Camera-type eye (tissue), 1 donor: ENCODE measurements around the gene SYPL2. TPM values are rescaled to one million over a fixed set of nuclear protein-coding genes. Genes with fewer than 3 reads are reported as not detected.

Experiments used
- total RNA-seq: library from RNA; depleted of rRNA; stranded (reverse); fragments of >200 nt; gene quantifications from one replicate; pipeline ENCODE4 v1.2.3, GENCODE V29; 2014

SYPL2 gene
- 5.3 TPM for total RNA-seq

GRCh38 chr1:109466452-109467300, at the start of gene SYPL2:
Gene SYPL2 (plus strand): TSS chr1:109466546. CDS start chr1:109466844, 298 bp downstream.

GRCh38 chr1:109426281-109427170, 39.8 kb upstream of the SYPL2 start, which contains the start of gene PSMA5:
Gene PSMA5 (minus strand): TSS chr1:109426448. CDS start chr1:109426330, 118 bp downstream.

GRCh38 chr1:109483672-109484518, 17.5 kb downstream of the SYPL2 start, which contains the start of gene ATXN7L2:
Gene ATXN7L2 (plus strand): TSS chr1:109483905. CDS start chr1:109483954, 49 bp downstream.

GRCh38 chr1:109493805-109494539, 27.6 kb downstream of the SYPL2 start, which contains the start of gene CYB561D1:
Gene CYB561D1 (plus strand): TSS chr1:109494094. CDS start chr1:109494140, 46 bp downstream.

GRCh38 chr1:109509176-109510134, 43.1 kb downstream of the SYPL2 start, which contains the start of gene AMIGO1:
Gene AMIGO1 (minus strand): TSS chr1:109509727. CDS start chr1:109508912, 815 bp downstream.

Other genes starting within 250 kb of the SYPL2 start
- 35.2 TPM for gene CELSR2, start 217.0 kb upstream of the SYPL2 start, total RNA-seq
- 13.7 TPM for gene PSRC1, start 183.4 kb upstream of the SYPL2 start, total RNA-seq
- gene MYBPHL, start 159.5 kb upstream of the SYPL2 start, total RNA-seq, result 0.55 TPM
- gene SORT1, start 68.6 kb upstream of the SYPL2 start, total RNA-seq, result 46.4 TPM
- 23.9 TPM for gene PSMA5, start 40.1 kb upstream of the SYPL2 start, total RNA-seq
- 9.6 TPM for gene ATXN7L2, start 17.4 kb downstream of the SYPL2 start, total RNA-seq
- gene CYB561D1, start 27.5 kb downstream of the SYPL2 start, total RNA-seq, result 5.6 TPM
- 13.3 TPM for gene AMIGO1, start 43.2 kb downstream of the SYPL2 start, total RNA-seq
- 4.8 TPM for gene GPR61, start 73.3 kb downstream of the SYPL2 start, total RNA-seq
- gene GNAI3, start 82.1 kb downstream of the SYPL2 start, total RNA-seq, result 12.8 TPM
- gene GNAT2, start 153.1 kb downstream of the SYPL2 start, total RNA-seq, result 21.8 TPM
- 75.2 TPM for gene AMPD2, start 153.3 kb downstream of the SYPL2 start, total RNA-seq
- gene GSTM4, start 189.6 kb downstream of the SYPL2 start, total RNA-seq, result 15.4 TPM
- gene GSTM2, start 201.5 kb downstream of the SYPL2 start, total RNA-seq, result 92.3 TPM
- not detected for gene GSTM1, start 221.3 kb downstream of the SYPL2 start, total RNA-seq
- gene GSTM5, start 245.7 kb downstream of the SYPL2 start, total RNA-seq, result 16.9 TPM